ENCODE measurements around the gene HMGN4. TPM values are rescaled to one million over a fixed set of nuclear protein-coding genes. Genes with fewer than 3 reads are reported as not detected.

Gene HMGN4
- total and polyA plus RNA-seq, 9 of the 15 experiments (the other 6 are each of a cell fraction or from before 2014, with no cell fraction given) = 35.4 to 134 (median 94.1) TPM

GRCh38 chr6:26553264-26553634, 15.1 kb downstream of the HMGN4 start (continued):
- TF ChIP-seq THRA (IDR thresholded peaks at IDR 0.05) = no peak
- TF ChIP-seq ZFP36 (IDR thresholded peaks at IDR 0.05; ENCODE audit: low read depth, low read length, partially characterized antibody) = peak; percentile 48
- TF ChIP-seq NFRKB (IDR thresholded peaks at IDR 0.05; ENCODE audit: low read depth) = no peak
- TF ChIP-seq ZNF274 (IDR thresholded peaks at IDR 0.05; ENCODE audit: borderline replicate concordance, low read depth, low read length) = no peak
- TF ChIP-seq CREB3L1 (IDR thresholded peaks at IDR 0.05; ENCODE audit: borderline replicate concordance, low read depth) = no peak
- TF ChIP-seq YY1 (IDR thresholded peaks at IDR 0.05; ENCODE audit: borderline replicate concordance in 1 of 3, control insufficient read depth in 1 of 3, extremely low read depth in 1 of 3, insufficient read depth in 3 of 3, insufficient read length in 1 of 3, insufficient replicate concordance in 2 of 3, low read depth in 1 of 3, low read length in 2 of 3) = peak in 2 of 3 experiments; percentile 28 to 49
- no peak for TF ChIP-seq CREBBP (IDR thresholded peaks at IDR 0.05; ENCODE audit: low read depth, low read length)
- TF ChIP-seq ZNF318 (IDR thresholded peaks at IDR 0.05; ENCODE audit: borderline replicate concordance in 1 of 2, low read depth in 1 of 2) = 0 out of 4 replicates have a peak, but pooled peaks of 1 of the 2 experiments have one; percentile 16
- TF ChIP-seq HNRNPLL (IDR thresholded peaks at IDR 0.05; ENCODE audit: low read depth, low read length, poor library complexity, severe bottlenecking) = no peak
- no peak for TF ChIP-seq POU5F1 (IDR thresholded peaks at IDR 0.05; ENCODE audit: borderline replicate concordance, low read depth, low read length, partially characterized antibody)
- no peak for TF ChIP-seq RHOXF2B (CRISPR knock-in tag; conservative IDR thresholded peaks at IDR 0.05)
- TF ChIP-seq HDAC2 (IDR thresholded peaks at IDR 0.05) = no peak
- no peak for TF ChIP-seq E2F3 (CRISPR knock-in tag; IDR thresholded peaks at IDR 0.05)

All from K562 (cell line).